ENCODE measurements around the gene ATG9A.

- no peak for TF ChIP-seq CTCF (conservative IDR thresholded peaks at IDR 0.05; ENCODE audit: low read length)
- no peak for TF ChIP-seq EZH2phosphoT487 (IDR thresholded peaks at IDR 0.05; ENCODE audit: borderline replicate concordance)
These were observed 15.3 kb downstream of the ATG9A start for GRCh38 chr2:219214141-219214540.
